OCI-LY1 (cell line): ENCODE measurements around the gene CD27.

ENCODE experiments used
- CTCF ChIP-seq: fragments of 200-600 bp; sonication (generic), shearing (Covaris generic); IDR thresholded peaks from 2 replicates; pipeline ENCODE4 v1.5.1; 2017; ENCODE audit warnings: mild to moderate bottlenecking, antibody characterized with exemption, low read length, moderate library complexity, mixed read lengths
- EZH2 ChIP-seq: fragments of 200-600 bp; sonication (generic), shearing (Covaris generic); IDR thresholded peaks from 2 replicates; pipeline ENCODE4 v1.8.0; 2017; ENCODE audit warnings: borderline replicate concordance, mixed run types, mild to moderate bottlenecking, antibody characterized with exemption, low read length, moderate library complexity, mixed read lengths

- no peak for TF ChIP-seq CTCF
- TF ChIP-seq EZH2 = no peak
Measured at GRCh38 chr12:6469609-6470374, 25.0 kb downstream of the CD27 start.
